ENCODE results near the gene LDHAL6A.

Gene LDHAL6A

GRCh38 chr11:18495703-18496102 is 40.0 kb downstream of the LDHAL6A start:
- peaks cover 0 to 4% (median 1%) of the 10 kb centered on the region in 4 experiments for H3K4me1 ChIP-seq (ENCODE audit: control extremely low read depth in 1 of 4, control insufficient read depth in 4 of 4, insufficient read depth in 4 of 4, low read length in 3 of 4)
- no peaks in the 10 kb centered on the region for H3K27me3 ChIP-seq (replicated peaks in 2 of 5; ENCODE audit: control insufficient read depth in 4 of 5, insufficient read depth in 5 of 5, low read length in 4 of 5)
- CTCF ChIA-PET: interaction anchor here (1.4 kb wide), 1 partner anchor 10 kb away, joined by 3 read pairs; no protein-coding TSS in a partner anchor
- WGBS (ENCODE audit: insufficient coverage): 100% methylated on average over 2 of the region's 4 CpGs
- no peak overlapping the region for H3K27ac ChIP-seq (ENCODE audit: insufficient read depth in 1 of 2, low read depth in 1 of 2, low read length in 2 of 2, poor library complexity in 1 of 2, severe bottlenecking in 2 of 2)
- POLR2A ChIA-PET: interaction anchor here (0.6 kb wide), 1 partner anchor 50 kb away, joined by 3 read pairs; no protein-coding TSS in a partner anchor
- H3K36me3 ChIP-seq (ENCODE audit: control insufficient read depth in 4 of 4, insufficient read depth in 4 of 4, low read length in 3 of 4): peaks cover 12 to 60% (median 29%) of the 10 kb centered on the region in 4 experiments
- H3K9me3 ChIP-seq (ENCODE audit: control extremely low read depth in 1 of 5, control insufficient read depth in 4 of 5, insufficient read depth in 2 of 5, low read depth in 1 of 5, low read length in 4 of 5): no peaks in the 10 kb centered on the region
- no peak overlapping the region for H3K4me3 ChIP-seq (ENCODE audit: control insufficient read depth in 1 of 7, extremely low read depth in 1 of 7, insufficient read depth in 4 of 7, low read depth in 2 of 7, low read length in 6 of 7)
- DNase-seq: no peak

GRCh38 chr11:18498039-18498438 is 42.4 kb downstream of the LDHAL6A start:
- WGBS (ENCODE audit: insufficient coverage): 100% methylated on average over 1 of the region's 1 CpG
- no peaks in the 10 kb centered on the region for H3K9me3 ChIP-seq (ENCODE audit: control extremely low read depth in 1 of 5, control insufficient read depth in 4 of 5, insufficient read depth in 2 of 5, low read depth in 1 of 5, low read length in 4 of 5)
- no peak for DNase-seq
- no peak overlapping the region for H3K4me3 ChIP-seq (ENCODE audit: control insufficient read depth in 1 of 7, extremely low read depth in 1 of 7, insufficient read depth in 4 of 7, low read depth in 2 of 7, low read length in 6 of 7)
- POLR2A ChIA-PET: no interaction called here
- no peak overlapping the region for H3K27ac ChIP-seq (ENCODE audit: insufficient read depth in 1 of 2, low read depth in 1 of 2, low read length in 2 of 2, poor library complexity in 1 of 2, severe bottlenecking in 2 of 2)
- CTCF ChIA-PET: interaction anchor here (0.8 kb wide), 1 partner anchor 347 kb away, joined by 3 read pairs; no protein-coding TSS in a partner anchor
- peaks cover 0 to 4% (median 1%) of the 10 kb centered on the region in 4 experiments for H3K4me1 ChIP-seq (ENCODE audit: control extremely low read depth in 1 of 4, control insufficient read depth in 4 of 4, insufficient read depth in 4 of 4, low read length in 3 of 4)
- H3K36me3 ChIP-seq (ENCODE audit: control insufficient read depth in 4 of 4, insufficient read depth in 4 of 4, low read length in 3 of 4): peaks cover 14 to 61% (median 29%) of the 10 kb centered on the region in 4 experiments
- no peaks in the 10 kb centered on the region for H3K27me3 ChIP-seq (replicated peaks in 2 of 5; ENCODE audit: control insufficient read depth in 4 of 5, insufficient read depth in 5 of 5, low read length in 4 of 5)

GRCh38 chr11:18501629-18502028 is 46.0 kb downstream of the LDHAL6A start:
- CTCF ChIA-PET: interaction anchor here (1.5 kb wide), 1 partner anchor 12 kb away, joined by 12 read pairs; no protein-coding TSS in a partner anchor
- peak in 1 of 3 donors; percentile 10 for DNase-seq
- H3K9me3 ChIP-seq (ENCODE audit: control extremely low read depth in 1 of 5, control insufficient read depth in 4 of 5, insufficient read depth in 2 of 5, low read depth in 1 of 5, low read length in 4 of 5): no peaks in the 10 kb centered on the region
- no CpG with 5 or more reads among the region's 1 CpG for WGBS (ENCODE audit: insufficient coverage)
- H3K4me3 ChIP-seq (ENCODE audit: control insufficient read depth in 1 of 7, extremely low read depth in 1 of 7, insufficient read depth in 4 of 7, low read depth in 2 of 7, low read length in 6 of 7): no peak overlapping the region
- H3K36me3 ChIP-seq (ENCODE audit: control insufficient read depth in 4 of 4, insufficient read depth in 4 of 4, low read length in 3 of 4): peaks cover 16 to 67% (median 34%) of the 10 kb centered on the region in 4 experiments
- POLR2A ChIA-PET: no interaction called here
- no peak overlapping the region for H3K27ac ChIP-seq (ENCODE audit: insufficient read depth in 1 of 2, low read depth in 1 of 2, low read length in 2 of 2, poor library complexity in 1 of 2, severe bottlenecking in 2 of 2)
- no peaks in the 10 kb centered on the region for H3K4me1 ChIP-seq (ENCODE audit: control extremely low read depth in 1 of 4, control insufficient read depth in 4 of 4, insufficient read depth in 4 of 4, low read length in 3 of 4)
- no peaks in the 10 kb centered on the region for H3K27me3 ChIP-seq (replicated peaks in 2 of 5; ENCODE audit: control insufficient read depth in 4 of 5, insufficient read depth in 5 of 5, low read length in 4 of 5)

- Histone ChIP-seq H3K36me3 (ENCODE audit: control insufficient read depth in 4 of 4, insufficient read depth in 4 of 4, low read length in 3 of 4) (peaks cover 15 to 67% (median 36%) of the 10 kb centered on the region in 4 experiments), H3K4me1 (ENCODE audit: control extremely low read depth in 1 of 4, control insufficient read depth in 4 of 4, insufficient read depth in 4 of 4, low read length in 3 of 4) (no peaks in the 10 kb centered on the region), H3K4me3 (ENCODE audit: control insufficient read depth in 1 of 7, extremely low read depth in 1 of 7, insufficient read depth in 4 of 7, low read depth in 2 of 7, low read length in 6 of 7) (no peak overlapping the region), H3K27me3 (replicated peaks in 2 of 5; ENCODE audit: control insufficient read depth in 4 of 5, insufficient read depth in 5 of 5, low read length in 4 of 5) (no peaks in the 10 kb centered on the region), H3K27ac (ENCODE audit: insufficient read depth in 1 of 2, low read depth in 1 of 2, low read length in 2 of 2, poor library complexity in 1 of 2, severe bottlenecking in 2 of 2) (no peak overlapping the region), H3K9me3 (ENCODE audit: control extremely low read depth in 1 of 5, control insufficient read depth in 4 of 5, insufficient read depth in 2 of 5, low read depth in 1 of 5, low read length in 4 of 5) (no peaks in the 10 kb centered on the region)
- peak in 2 of 3 donors; percentile 13 to 53 for DNase-seq
- CTCF ChIA-PET: interaction anchor here (0.6 to 2.2 kb wide), 4 partner anchors 8 to 57 kb away, joined by 3 to 12 read pairs (median 4); no protein-coding TSS in a partner anchor
- POLR2A ChIA-PET: no interaction called here
Observed at GRCh38 chr11:18502352-18502751, 46.7 kb downstream of the LDHAL6A start.

GRCh38 chr11:18521122-18521521 is 65.5 kb downstream of the LDHAL6A start:
- Histone ChIP-seq H3K9me3 (ENCODE audit: control extremely low read depth in 1 of 5, control insufficient read depth in 4 of 5, insufficient read depth in 2 of 5, low read depth in 1 of 5, low read length in 4 of 5) (no peaks in the 10 kb centered on the region), H3K27ac (ENCODE audit: insufficient read depth in 1 of 2, low read depth in 1 of 2, low read length in 2 of 2, poor library complexity in 1 of 2, severe bottlenecking in 2 of 2) (no peak overlapping the region), H3K4me1 (ENCODE audit: control extremely low read depth in 1 of 4, control insufficient read depth in 4 of 4, insufficient read depth in 4 of 4, low read length in 3 of 4) (peaks cover 0 to 10% (median 4%) of the 10 kb centered on the region in 4 experiments), H3K27me3 (replicated peaks in 2 of 5; ENCODE audit: control insufficient read depth in 4 of 5, insufficient read depth in 5 of 5, low read length in 4 of 5) (no peaks in the 10 kb centered on the region), H3K4me3 (ENCODE audit: control insufficient read depth in 1 of 7, extremely low read depth in 1 of 7, insufficient read depth in 4 of 7, low read depth in 2 of 7, low read length in 6 of 7) (no peak overlapping the region), H3K36me3 (ENCODE audit: control insufficient read depth in 4 of 4, insufficient read depth in 4 of 4, low read length in 3 of 4) (peaks cover 2 to 10% (median 9%) of the 10 kb centered on the region in 4 experiments)
- ChIA-PET POLR2A (no interaction called here), CTCF (interaction anchor here (1.2 to 2.3 kb wide), 2 partner anchors 11 to 12 kb away, joined by 5 to 6 read pairs; no protein-coding TSS in a partner anchor)
- DNase-seq: no peak
- whole genome bisulfite sequencing (ENCODE audit: insufficient coverage): 100% methylated on average over 1 of the region's 3 CpGs

GRCh38 chr11:18522388-18522787 is 66.7 kb downstream of the LDHAL6A start:
- ChIA-PET POLR2A (no interaction called here), CTCF (interaction anchor here (1.1 to 2.3 kb wide), 6 partner anchors 12 to 200 kb away, joined by 3 to 6 read pairs (median 4); no protein-coding TSS in a partner anchor)
- Histone ChIP-seq H3K27me3 (replicated peaks in 2 of 5; ENCODE audit: control insufficient read depth in 4 of 5, insufficient read depth in 5 of 5, low read length in 4 of 5) (no peaks in the 10 kb centered on the region), H3K4me1 (ENCODE audit: control extremely low read depth in 1 of 4, control insufficient read depth in 4 of 4, insufficient read depth in 4 of 4, low read length in 3 of 4) (peaks cover 0 to 13% (median 5%) of the 10 kb centered on the region in 4 experiments), H3K27ac (ENCODE audit: insufficient read depth in 1 of 2, low read depth in 1 of 2, low read length in 2 of 2, poor library complexity in 1 of 2, severe bottlenecking in 2 of 2) (no peak overlapping the region), H3K9me3 (ENCODE audit: control extremely low read depth in 1 of 5, control insufficient read depth in 4 of 5, insufficient read depth in 2 of 5, low read depth in 1 of 5, low read length in 4 of 5) (no peaks in the 10 kb centered on the region), H3K4me3 (ENCODE audit: control insufficient read depth in 1 of 7, extremely low read depth in 1 of 7, insufficient read depth in 4 of 7, low read depth in 2 of 7, low read length in 6 of 7) (no peak overlapping the region), H3K36me3 (ENCODE audit: control insufficient read depth in 4 of 4, insufficient read depth in 4 of 4, low read length in 3 of 4) (peaks cover 2 to 10% (median 9%) of the 10 kb centered on the region in 4 experiments)
- 86% methylated on average over 4 of the region's 4 CpGs for WGBS (ENCODE audit: insufficient coverage)
- peak; percentile 18 to 46 (median 44) for DNase-seq

- POLR2A ChIA-PET: no interaction called here
- Histone ChIP-seq H3K4me1 (ENCODE audit: control extremely low read depth in 1 of 4, control insufficient read depth in 4 of 4, insufficient read depth in 4 of 4, low read length in 3 of 4) (peaks cover 0 to 19% (median 9%) of the 10 kb centered on the region in 4 experiments), H3K27me3 (replicated peaks in 2 of 5; ENCODE audit: control insufficient read depth in 4 of 5, insufficient read depth in 5 of 5, low read length in 4 of 5) (no peaks in the 10 kb centered on the region), H3K4me3 (ENCODE audit: control insufficient read depth in 1 of 7, extremely low read depth in 1 of 7, insufficient read depth in 4 of 7, low read depth in 2 of 7, low read length in 6 of 7) (no peak overlapping the region), H3K9me3 (ENCODE audit: control extremely low read depth in 1 of 5, control insufficient read depth in 4 of 5, insufficient read depth in 2 of 5, low read depth in 1 of 5, low read length in 4 of 5) (no peaks in the 10 kb centered on the region), H3K27ac (ENCODE audit: insufficient read depth in 1 of 2, low read depth in 1 of 2, low read length in 2 of 2, poor library complexity in 1 of 2, severe bottlenecking in 2 of 2) (no peak overlapping the region), H3K36me3 (ENCODE audit: control insufficient read depth in 4 of 4, insufficient read depth in 4 of 4, low read length in 3 of 4) (peaks cover 2 to 10% (median 6%) of the 10 kb centered on the region in 4 experiments)
- WGBS (ENCODE audit: insufficient coverage): 100% methylated on average over 1 of the region's 3 CpGs
- DNase-seq: no peak
- CTCF ChIA-PET: interaction anchor here (1.0 to 2.3 kb wide), 7 partner anchors 8 to 204 kb away, joined by 3 to 6 read pairs (median 4); no protein-coding TSS in a partner anchor
Observed at GRCh38 chr11:18523084-18523483, 67.4 kb downstream of the LDHAL6A start.

Measured in common myeloid progenitor, CD34-positive (primary cell).